HepG2 (cell line): ENCODE results near the gene ZFAND2B. TPM values are rescaled to one million over a fixed set of nuclear protein-coding genes. Genes with fewer than 3 reads are reported as not detected.

Experiments used
- ASH2L ChIP-seq: fragments of 300-600, 200-600 bp; sonication (generic); IDR thresholded peaks from 2 replicates; pipeline ENCODE4 v1.7.0; 2017; ENCODE audit warnings: low read depth, mild to moderate bottlenecking, moderate library complexity, mixed read lengths, low read length; ENCODE audit not compliant: insufficient read length
- GTF3A ChIP-seq: sonication (generic); formaldehyde crosslinking; conservative IDR thresholded peaks from 2 replicates; pipeline ENCODE4 v1.4.0; 2020; ENCODE audit warnings: mild to moderate bottlenecking, missing genetic modification reagents
- HNRNPLL ChIP-seq: fragments of 200-400 bp; formaldehyde crosslinking; IDR thresholded peaks from 2 replicates; pipeline ENCODE4 v1.6.1; 2017; ENCODE audit warnings: mild to moderate bottlenecking, low read depth, low read length; ENCODE audit not compliant: poor library complexity, severe bottlenecking
- KLF16 ChIP-seq, 2 experiments: sonication (generic) in 1 of 2; formaldehyde crosslinking in 1 of 2; IDR thresholded peaks; 2 replicates each; pipeline versions ENCODE4 v1.6.1 to v1.8.0; 2016 to 2023; ENCODE audit warnings: missing genetic modification reagents in 2 of 2, missing compliant biosample characterization in 1 of 2
- PAX8 ChIP-seq: sonication (generic); formaldehyde crosslinking; IDR thresholded peaks from 2 replicates; pipeline ENCODE4 v1.8.0; 2022; ENCODE audit warnings: mild to moderate bottlenecking, missing genetic modification reagents, borderline replicate concordance
- POLR2A ChIP-seq, 2 experiments: IDR thresholded peaks; 2 replicates each; pipeline ENCODE4 v1.6.1; 2011; ENCODE audit warnings: low read depth in 2 of 2, low read length in 2 of 2, mild to moderate bottlenecking in 1 of 2, moderate library complexity in 1 of 2; ENCODE audit not compliant: insufficient read depth in 1 of 2
- SATB2 ChIP-seq: sonication (generic); formaldehyde crosslinking; IDR thresholded peaks from 2 replicates; pipeline ENCODE4 v1.5.0; 2020; ENCODE audit warnings: missing genetic modification reagents
- SMAD3 ChIP-seq: sonication (generic); formaldehyde crosslinking; IDR thresholded peaks from 2 replicates; pipeline ENCODE4 v1.4.0; 2020; ENCODE audit warnings: missing genetic modification reagents
- TOPORS ChIP-seq: sonication (generic); formaldehyde crosslinking; IDR thresholded peaks from 2 replicates; pipeline ENCODE4 v1.8.0; 2023; ENCODE audit warnings: mild to moderate bottlenecking, missing genetic modification reagents
- ZBTB7B ChIP-seq: sonication (generic); formaldehyde crosslinking; IDR thresholded peaks from 2 replicates; pipeline ENCODE4 v1.4.0; 2020; ENCODE audit warnings: missing genetic modification reagents
- ZFP62 ChIP-seq: sonication (generic); formaldehyde crosslinking; IDR thresholded peaks from 2 replicates; pipeline ENCODE4 v1.4.0; 2020; ENCODE audit warnings: missing genetic modification reagents
- ZHX1 ChIP-seq: sonication (generic); formaldehyde crosslinking; IDR thresholded peaks from 2 replicates; pipeline ENCODE4 v1.8.1; 2022; ENCODE audit warnings: low read depth, mild to moderate bottlenecking, missing genetic modification reagents
- ZNF224 ChIP-seq: sonication (generic); formaldehyde crosslinking; IDR thresholded peaks from 2 replicates; pipeline ENCODE4 v1.5.0; 2020; ENCODE audit warnings: mild to moderate bottlenecking, missing genetic modification reagents
- ZNF451 ChIP-seq: sonication (generic); formaldehyde crosslinking; IDR thresholded peaks from 2 replicates; pipeline ENCODE4 v1.5.0; 2020; ENCODE audit warnings: mild to moderate bottlenecking, missing genetic modification reagents
- ZNF530 ChIP-seq: sonication (generic); formaldehyde crosslinking; IDR thresholded peaks from 2 replicates; pipeline ENCODE4 v1.5.0; 2020; ENCODE audit warnings: low read depth, mild to moderate bottlenecking, missing genetic modification reagents
- polyA plus RNA-seq, 8 experiments: library from polyadenylated mRNA; depleted of rRNA in 3 of 8; stranded (reverse) in 7 of 8; unstranded in 1 of 8; fragments of >200 nt; fragmentation: Illumina TruSeq in 4 of 8; extraction: Trizol in 4 of 8; gene quantifications; 2 replicates each; pipeline versions ENCODE4 v1.2.1 to v1.2.3, GENCODE V29; 2011 to 2016; ENCODE audit warnings: low read depth in 4 of 8, missing spikeins in 1 of 8, mixed read lengths in 1 of 8; ENCODE audit not compliant: insufficient read depth in 1 of 8
- total RNA-seq, 5 experiments: library from RNA; depleted of rRNA; stranded (reverse); fragments of >200 nt; fragmentation: Illumina TruSeq; extraction: Trizol; gene quantifications; 2 replicates each; pipeline ENCODE4 v1.2.3, GENCODE V29; 2016; ENCODE audit warnings: low read depth in 1 of 5
- TF ChIP-seq, protein P1 (sequence below): sonication (generic); formaldehyde crosslinking; IDR thresholded peaks from 2 replicates; pipeline ENCODE4 v1.8.1; 2022; ENCODE audit warnings: mild to moderate bottlenecking, missing genetic modification reagents
- TF ChIP-seq, protein P2 (sequence below): sonication (generic); formaldehyde crosslinking; IDR thresholded peaks from 2 replicates; pipeline ENCODE4 v1.4.0; 2020; ENCODE audit warnings: mild to moderate bottlenecking, missing genetic modification reagents
- TF ChIP-seq, protein P3 (sequence below): sonication (generic); formaldehyde crosslinking; IDR thresholded peaks from 2 replicates; pipeline ENCODE4 v1.4.0; 2020; ENCODE audit warnings: mild to moderate bottlenecking, low read depth, missing genetic modification reagents
- TF ChIP-seq, protein P4 (sequence below): sonication (generic); formaldehyde crosslinking; conservative IDR thresholded peaks from 2 replicates; pipeline ENCODE4 v1.8.0; 2022; ENCODE audit warnings: mild to moderate bottlenecking, moderate library complexity, missing genetic modification reagents

ZFAND2B gene
- total and polyA plus RNA-seq, 2 of the 13 experiments (the other 11 are each of a cell fraction or from before 2014, with no cell fraction given), result 53.3 to 115 TPM

DNA sequence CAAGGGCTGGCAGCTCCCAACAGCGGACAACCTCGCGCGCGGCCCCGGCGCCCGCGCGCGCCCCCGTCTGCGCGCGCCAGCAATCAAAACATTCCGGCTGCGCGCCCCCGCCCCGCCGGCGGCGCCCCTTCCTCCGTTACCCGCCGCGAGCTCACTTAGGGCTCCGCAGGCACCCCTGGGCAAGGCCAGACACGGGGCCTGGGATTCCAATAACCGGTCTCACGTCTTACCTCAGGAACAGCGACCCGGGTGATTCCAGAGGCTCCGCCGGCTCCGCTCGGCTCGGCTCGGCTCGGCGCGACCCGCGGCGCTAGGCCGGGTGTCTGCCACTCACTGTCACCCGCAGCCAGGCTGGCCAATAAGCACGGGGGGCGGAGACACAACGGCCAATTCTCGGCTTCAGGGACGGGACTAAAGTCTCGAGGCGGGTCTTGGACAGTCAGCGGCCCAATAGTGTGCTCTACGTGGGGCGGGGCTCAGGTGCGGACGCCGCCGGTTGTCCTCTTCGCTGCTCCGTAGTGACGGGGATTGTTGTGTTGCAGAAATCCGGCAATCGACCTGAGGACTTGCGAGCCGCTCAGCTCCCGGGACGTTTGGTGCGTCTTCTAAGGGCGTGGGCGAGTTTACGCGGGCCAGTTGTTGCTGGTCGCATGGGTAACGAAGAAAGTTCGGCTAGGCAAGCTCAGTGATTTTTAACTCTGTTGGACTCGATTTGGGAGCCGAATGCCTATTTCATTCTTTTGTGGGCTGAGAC, 22.9 kb downstream of the ZFAND2B start, which contains the start of the genes ANKZF1 and ATG9A (continued):
- TF ChIP-seq, protein P1, sequence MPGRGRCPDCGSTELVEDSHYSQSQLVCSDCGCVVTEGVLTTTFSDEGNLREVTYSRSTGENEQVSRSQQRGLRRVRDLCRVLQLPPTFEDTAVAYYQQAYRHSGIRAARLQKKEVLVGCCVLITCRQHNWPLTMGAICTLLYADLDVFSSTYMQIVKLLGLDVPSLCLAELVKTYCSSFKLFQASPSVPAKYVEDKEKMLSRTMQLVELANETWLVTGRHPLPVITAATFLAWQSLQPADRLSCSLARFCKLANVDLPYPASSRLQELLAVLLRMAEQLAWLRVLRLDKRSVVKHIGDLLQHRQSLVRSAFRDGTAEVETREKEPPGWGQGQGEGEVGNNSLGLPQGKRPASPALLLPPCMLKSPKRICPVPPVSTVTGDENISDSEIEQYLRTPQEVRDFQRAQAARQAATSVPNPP (CRISPR knock-in tag), result peak; percentile 70; the same call in 1 of the 2 replicates
- TF ChIP-seq POLR2A (IDR thresholded peaks at IDR 0.05; ENCODE audit: insufficient read depth in 1 of 2, low read depth in 2 of 2, low read length in 2 of 2) (peak; percentile 85 to 92), ZFP62 (CRISPR knock-in tag) (no peak), ZNF451 (CRISPR knock-in tag) (peak; percentile 13; the same call in 1 of the 2 replicates), SATB2 (peak; percentile 89; the same call in 1 of the 2 replicates), SMAD3 (peak; percentile 82; the same call in 1 of the 2 replicates), ZNF530 (CRISPR knock-in tag) (no peak), ZNF224 (CRISPR knock-in tag) (peak; percentile 70; the same call in 1 of the 2 replicates), HNRNPLL (peak; percentile 80), KLF16 (CRISPR knock-in tag; IDR thresholded peaks at IDR 0.05) (peak in 1 of 2 experiments; percentile 88; a peak in 1 of 4 replicates), ZBTB7B (CRISPR knock-in tag) (peak; percentile 61; the same call in 1 of the 2 replicates), TOPORS (peak; percentile 58), ASH2L (peak; percentile 98), PAX8 (CRISPR knock-in tag) (no peak), ZHX1 (CRISPR knock-in tag) (no peak), GTF3A (CRISPR knock-in tag) (no peak)
- TF ChIP-seq, protein P2, sequence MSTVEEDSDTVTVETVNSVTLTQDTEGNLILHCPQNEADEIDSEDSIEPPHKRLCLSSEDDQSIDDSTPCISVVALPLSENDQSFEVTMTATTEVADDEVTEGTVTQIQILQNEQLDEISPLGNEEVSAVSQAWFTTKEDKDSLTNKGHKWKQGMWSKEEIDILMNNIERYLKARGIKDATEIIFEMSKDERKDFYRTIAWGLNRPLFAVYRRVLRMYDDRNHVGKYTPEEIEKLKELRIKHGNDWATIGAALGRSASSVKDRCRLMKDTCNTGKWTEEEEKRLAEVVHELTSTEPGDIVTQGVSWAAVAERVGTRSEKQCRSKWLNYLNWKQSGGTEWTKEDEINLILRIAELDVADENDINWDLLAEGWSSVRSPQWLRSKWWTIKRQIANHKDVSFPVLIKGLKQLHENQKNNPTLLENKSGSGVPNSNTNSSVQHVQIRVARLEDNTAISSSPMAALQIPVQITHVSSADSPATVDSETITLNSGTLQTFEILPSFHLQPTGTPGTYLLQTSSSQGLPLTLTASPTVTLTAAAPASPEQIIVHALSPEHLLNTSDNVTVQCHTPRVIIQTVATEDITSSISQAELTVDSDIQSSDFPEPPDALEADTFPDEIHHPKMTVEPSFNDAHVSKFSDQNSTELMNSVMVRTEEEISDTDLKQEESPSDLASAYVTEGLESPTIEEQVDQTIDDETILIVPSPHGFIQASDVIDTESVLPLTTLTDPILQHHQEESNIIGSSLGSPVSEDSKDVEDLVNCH (CRISPR knock-in tag), result no peak
- TF ChIP-seq, protein P3, sequence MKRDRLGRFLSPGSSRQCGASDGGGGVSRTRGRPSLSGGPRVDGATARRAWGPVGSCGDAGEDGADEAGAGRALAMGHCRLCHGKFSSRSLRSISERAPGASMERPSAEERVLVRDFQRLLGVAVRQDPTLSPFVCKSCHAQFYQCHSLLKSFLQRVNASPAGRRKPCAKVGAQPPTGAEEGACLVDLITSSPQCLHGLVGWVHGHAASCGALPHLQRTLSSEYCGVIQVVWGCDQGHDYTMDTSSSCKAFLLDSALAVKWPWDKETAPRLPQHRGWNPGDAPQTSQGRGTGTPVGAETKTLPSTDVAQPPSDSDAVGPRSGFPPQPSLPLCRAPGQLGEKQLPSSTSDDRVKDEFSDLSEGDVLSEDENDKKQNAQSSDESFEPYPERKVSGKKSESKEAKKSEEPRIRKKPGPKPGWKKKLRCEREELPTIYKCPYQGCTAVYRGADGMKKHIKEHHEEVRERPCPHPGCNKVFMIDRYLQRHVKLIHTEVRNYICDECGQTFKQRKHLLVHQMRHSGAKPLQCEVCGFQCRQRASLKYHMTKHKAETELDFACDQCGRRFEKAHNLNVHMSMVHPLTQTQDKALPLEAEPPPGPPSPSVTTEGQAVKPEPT (CRISPR knock-in tag), result peak; percentile 49; the same call in 1 of the 2 replicates
- TF ChIP-seq, protein P4, sequence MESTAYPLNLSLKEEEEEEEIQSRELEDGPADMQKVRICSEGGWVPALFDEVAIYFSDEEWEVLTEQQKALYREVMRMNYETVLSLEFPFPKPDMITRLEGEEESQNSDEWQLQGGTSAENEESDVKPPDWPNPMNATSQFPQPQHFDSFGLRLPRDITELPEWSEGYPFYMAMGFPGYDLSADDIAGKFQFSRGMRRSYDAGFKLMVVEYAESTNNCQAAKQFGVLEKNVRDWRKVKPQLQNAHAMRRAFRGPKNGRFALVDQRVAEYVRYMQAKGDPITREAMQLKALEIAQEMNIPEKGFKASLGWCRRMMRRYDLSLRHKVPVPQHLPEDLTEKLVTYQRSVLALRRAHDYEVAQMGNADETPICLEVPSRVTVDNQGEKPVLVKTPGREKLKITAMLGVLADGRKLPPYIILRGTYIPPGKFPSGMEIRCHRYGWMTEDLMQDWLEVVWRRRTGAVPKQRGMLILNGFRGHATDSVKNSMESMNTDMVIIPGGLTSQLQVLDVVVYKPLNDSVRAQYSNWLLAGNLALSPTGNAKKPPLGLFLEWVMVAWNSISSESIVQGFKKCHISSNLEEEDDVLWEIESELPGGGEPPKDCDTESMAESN (CRISPR knock-in tag), result peak; percentile 71
